Gastroesophageal sphincter (tissue), 4 donors: ENCODE data around the gene SLC5A9. TPM values are rescaled to one million over a fixed set of nuclear protein-coding genes. Genes with fewer than 3 reads are reported as not detected.

Experiments used
- ATAC-seq: fragments of 150-250 bp; one replicate; pipeline ENCODE4 v1.9.1; 2016; ENCODE audit warnings: mild to moderate bottlenecking, moderate library complexity
- H3K27ac ChIP-seq, 4 donors: fragments of 200-600 bp; sonication (generic) in 3 of 4; 1 replicate in 3 of 4; 2 replicates in 1 of 4; pipeline ENCODE4 v1.5.1; 2016 to 2019
- H3K27me3 ChIP-seq: fragments of 200-600 bp; sonication (generic); one replicate; pipeline ENCODE4 v1.5.1; 2019
- H3K36me3 ChIP-seq, 2 donors: fragments of 200-600 bp; sonication (generic); one replicate each; pipeline ENCODE4 v1.5.1; 2019; ENCODE audit warnings: control low read depth in 1 of 2
- H3K4me1 ChIP-seq, 3 donors: fragments of 200-600 bp; sonication (generic); 1 replicate in 2 of 3; 2 replicates in 1 of 3; pipeline ENCODE4 v1.5.1; 2016 to 2019; ENCODE audit warnings: control low read depth in 2 of 3
- H3K4me3 ChIP-seq, 2 donors: fragments of 200-600 bp; sonication (generic); one replicate each; pipeline ENCODE4 v1.5.1; 2019; ENCODE audit warnings: mild to moderate bottlenecking in 1 of 2, moderate library complexity in 1 of 2
- H3K9me3 ChIP-seq, 3 donors: fragments of 200-600 bp; sonication (generic); one replicate each; pipeline ENCODE4 v1.5.1; 2017 to 2019; ENCODE audit warnings: control low read depth in 2 of 3
- EP300 ChIP-seq: sonication (generic); formaldehyde crosslinking; IDR thresholded peaks from one replicate; pipeline ENCODE4 v1.6.1; 2017; ENCODE audit warnings: antibody characterized with exemption, mild to moderate bottlenecking
- POLR2A ChIP-seq, 2 donors: fragments of 450-650 bp; IDR thresholded peaks; one replicate each; pipeline ENCODE4 v1.6.1; 2017; ENCODE audit warnings: antibody characterized with exemption in 2 of 2, mild to moderate bottlenecking in 2 of 2, moderate library complexity in 1 of 2
- POLR2AphosphoS5 ChIP-seq: sonication (generic); formaldehyde crosslinking; IDR thresholded peaks from one replicate; pipeline ENCODE4 v1.6.1; 2017; ENCODE audit warnings: antibody characterized with exemption
- WGBS, 2 donors: methylation state at CpG; one replicate each; pipeline ENCODE4 v1.1.5; 2018; ENCODE audit warnings: low coverage in 1 of 2; 5-methylcytosine and 5-hydroxymethylcytosine counted together
- total RNA-seq, 4 donors: library from RNA; depleted of rRNA; stranded (reverse); fragments of >200 nt; gene quantifications; one replicate each; pipeline ENCODE4 v1.1.0, GENCODE V29; 2016
- TF ChIP-seq, protein P1 (sequence below), 4 experiments: fragments of 200-600 bp in 2 of 4; fragments of 450-650 bp in 2 of 4; sonication (generic) in 1 of 4; IDR thresholded peaks; one replicate each; pipeline ENCODE4 v1.5.1; 2017 to 2019; ENCODE audit warnings: antibody characterized with exemption in 4 of 4, mild to moderate bottlenecking in 2 of 4, moderate library complexity in 2 of 4

Gene SLC5A9
- total RNA-seq, 4 donors from 2014 or later: 0.13 to 0.35 TPM; not detected in 2

DNA sequence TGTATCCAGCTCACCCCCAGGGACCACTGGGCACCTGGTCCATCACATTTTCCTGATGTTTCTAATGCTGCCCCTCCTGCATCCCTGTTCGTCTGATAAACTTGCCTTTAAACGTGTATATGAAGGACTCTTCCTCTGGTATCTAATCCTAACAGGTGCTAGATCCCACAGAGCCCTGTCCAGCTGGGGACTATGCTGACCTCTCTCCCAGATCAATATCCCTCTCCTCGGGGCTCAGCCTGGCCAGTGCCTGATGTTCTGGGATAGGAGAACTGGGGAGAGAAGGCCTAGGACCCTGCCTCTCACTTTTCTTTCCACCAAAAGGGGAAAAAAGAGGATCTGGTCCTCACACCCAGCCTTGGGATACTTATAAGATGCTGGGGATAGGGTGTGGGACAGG is 1.4 kb upstream of the SLC5A9 start:
- WGBS, 2 donors: 89 to 100% methylated on average over 1 to 3 of the region's 3 CpGs
- TF ChIP-seq POLR2A (IDR thresholded peaks at IDR 0.05): no peak
- no peak for TF ChIP-seq EP300
- TF ChIP-seq, protein P1, sequence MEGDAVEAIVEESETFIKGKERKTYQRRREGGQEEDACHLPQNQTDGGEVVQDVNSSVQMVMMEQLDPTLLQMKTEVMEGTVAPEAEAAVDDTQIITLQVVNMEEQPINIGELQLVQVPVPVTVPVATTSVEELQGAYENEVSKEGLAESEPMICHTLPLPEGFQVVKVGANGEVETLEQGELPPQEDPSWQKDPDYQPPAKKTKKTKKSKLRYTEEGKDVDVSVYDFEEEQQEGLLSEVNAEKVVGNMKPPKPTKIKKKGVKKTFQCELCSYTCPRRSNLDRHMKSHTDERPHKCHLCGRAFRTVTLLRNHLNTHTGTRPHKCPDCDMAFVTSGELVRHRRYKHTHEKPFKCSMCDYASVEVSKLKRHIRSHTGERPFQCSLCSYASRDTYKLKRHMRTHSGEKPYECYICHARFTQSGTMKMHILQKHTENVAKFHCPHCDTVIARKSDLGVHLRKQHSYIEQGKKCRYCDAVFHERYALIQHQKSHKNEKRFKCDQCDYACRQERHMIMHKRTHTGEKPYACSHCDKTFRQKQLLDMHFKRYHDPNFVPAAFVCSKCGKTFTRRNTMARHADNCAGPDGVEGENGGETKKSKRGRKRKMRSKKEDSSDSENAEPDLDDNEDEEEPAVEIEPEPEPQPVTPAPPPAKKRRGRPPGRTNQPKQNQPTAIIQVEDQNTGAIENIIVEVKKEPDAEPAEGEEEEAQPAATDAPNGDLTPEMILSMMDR (IDR thresholded peaks at IDR 0.05): no peak
- no peak for TF ChIP-seq POLR2AphosphoS5

DNA sequence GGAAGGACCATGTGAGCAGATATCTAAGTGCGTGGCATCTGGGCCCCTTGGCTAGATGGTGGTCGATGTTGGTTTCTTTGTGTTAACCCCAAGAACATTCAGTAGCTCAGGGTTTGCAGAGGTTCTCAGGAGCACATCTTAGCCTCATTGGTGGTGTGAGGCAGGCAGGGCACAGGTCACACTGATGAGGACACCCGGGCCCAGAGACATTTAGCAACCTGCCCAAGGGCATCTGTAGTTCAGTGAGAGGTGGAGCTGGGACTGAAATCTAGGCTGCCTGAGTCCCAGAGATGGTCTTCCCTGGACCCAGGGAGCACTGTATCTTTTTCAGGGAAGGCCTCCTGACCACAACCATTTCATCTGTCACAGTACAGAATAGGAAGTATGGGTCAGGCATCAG is 859 bp upstream of the SLC5A9 start:
- no peaks in the 10 kb centered on the region for H3K9me3 ChIP-seq
- no peak for ATAC-seq
- no peaks in the 10 kb centered on the region for H3K4me1 ChIP-seq
- no peaks in the 10 kb centered on the region for H3K36me3 ChIP-seq
- no peak overlapping the region for H3K27ac ChIP-seq
- peaks cover 15% of the 10 kb centered on the region for H3K27me3 ChIP-seq
- 100% methylated on average over 1 of the region's 3 CpGs; no CpG with 5 or more reads in 1 of the 2 donors for WGBS, 2 donors
- no peak overlapping the region for H3K4me3 ChIP-seq
- TF ChIP-seq EP300 (no peak), POLR2AphosphoS5 (no peak), POLR2A (IDR thresholded peaks at IDR 0.05) (no peak)

More for the DNA sequence above, 1.4 kb upstream of the SLC5A9 start:
- no peak for ATAC-seq
- no peak overlapping the region for H3K27ac ChIP-seq
- H3K27me3 ChIP-seq: peaks cover 15% of the 10 kb centered on the region
- H3K36me3 ChIP-seq: no peaks in the 10 kb centered on the region
- peaks cover 0 to 5% (median 0%) of the 10 kb centered on the region in 3 donors for H3K4me1 ChIP-seq
- H3K9me3 ChIP-seq: no peaks in the 10 kb centered on the region
- no peak overlapping the region for H3K4me3 ChIP-seq

DNA sequence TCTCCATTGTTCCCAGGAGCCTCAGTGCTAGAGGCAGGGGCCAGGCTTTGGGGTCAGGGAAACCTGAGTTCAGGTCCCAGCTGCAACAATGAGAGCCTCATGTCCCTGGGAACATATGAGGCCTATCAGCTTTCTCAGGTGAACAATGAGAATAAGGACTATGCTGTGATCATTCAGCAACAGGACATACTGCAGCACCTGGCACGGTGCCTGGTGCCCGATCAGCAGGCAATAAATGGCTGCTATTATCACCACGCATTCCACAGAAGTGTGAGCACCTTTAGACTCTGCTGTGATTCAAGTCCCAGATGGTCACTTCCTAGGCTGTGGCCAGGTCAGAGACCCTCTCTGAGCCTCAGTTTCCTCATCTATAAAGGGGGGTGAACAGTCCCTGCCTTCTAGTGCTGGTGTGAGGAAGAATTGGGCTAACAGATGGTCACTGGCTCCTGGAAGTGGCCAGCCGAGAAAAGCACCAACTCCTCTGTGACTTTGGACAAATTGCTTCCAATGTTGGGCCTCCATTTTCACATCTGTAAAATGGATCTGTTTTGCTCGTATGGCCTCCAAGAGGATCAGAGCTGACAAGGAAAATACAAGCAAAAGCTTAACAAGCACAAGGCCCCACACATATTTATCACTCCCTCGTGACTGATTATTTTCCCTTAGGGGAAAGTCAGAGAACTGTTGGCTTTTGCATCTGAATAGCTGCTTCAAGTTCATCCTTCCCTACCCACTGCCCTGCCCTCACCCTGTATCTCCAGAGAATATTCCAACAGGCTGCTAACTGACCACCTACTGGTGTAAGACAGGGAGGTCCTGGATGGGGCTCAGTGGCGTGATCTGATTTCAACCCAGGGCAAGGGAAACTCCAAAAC is 1.1 kb downstream of the SLC5A9 start:
- H3K4me1 ChIP-seq: no peaks in the 10 kb centered on the region
- H3K27me3 ChIP-seq: peaks cover 15% of the 10 kb centered on the region
- H3K9me3 ChIP-seq: no peaks in the 10 kb centered on the region
- H3K36me3 ChIP-seq: no peaks in the 10 kb centered on the region
- no peak for ATAC-seq
- TF ChIP-seq POLR2AphosphoS5 (no peak), EP300 (no peak), POLR2A (IDR thresholded peaks at IDR 0.05) (no peak)
- TF ChIP-seq, protein P1 (IDR thresholded peaks at IDR 0.05): no peak
- no peak overlapping the region for H3K4me3 ChIP-seq
- H3K27ac ChIP-seq: no peak overlapping the region
- WGBS, 2 donors: 57 to 61% methylated on average over 3 of the region's 7 CpGs

DNA sequence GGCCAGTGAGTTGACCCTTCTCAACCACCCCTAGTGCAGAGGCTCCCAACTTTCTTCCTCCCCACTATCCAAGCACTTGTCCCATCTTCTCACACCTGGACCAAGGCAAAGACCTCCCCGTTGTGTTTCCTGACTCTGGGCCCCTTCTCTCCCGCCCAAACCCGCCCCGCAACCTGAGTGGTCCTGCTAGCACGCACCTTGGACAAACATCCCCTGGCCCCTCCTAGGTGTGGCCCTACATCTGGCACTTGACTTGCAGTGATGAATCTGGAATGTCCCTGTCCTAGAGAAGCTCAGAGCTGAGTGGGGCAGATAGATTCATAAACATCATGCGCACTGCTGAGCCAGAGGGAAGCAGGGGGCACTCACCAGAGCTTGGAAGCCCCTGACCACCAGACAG is 2.3 kb downstream of the SLC5A9 start:
- 60 to 83% methylated on average over 1 to 3 of the region's 6 CpGs for WGBS, 2 donors
- no peak overlapping the region for H3K27ac ChIP-seq
- no peak overlapping the region for H3K4me3 ChIP-seq
- no peak for TF ChIP-seq POLR2A (IDR thresholded peaks at IDR 0.05)
- H3K27me3 ChIP-seq: peaks cover 15% of the 10 kb centered on the region
- no peaks in the 10 kb centered on the region for H3K4me1 ChIP-seq
- no peaks in the 10 kb centered on the region for H3K9me3 ChIP-seq
- no peak for ATAC-seq
- no peaks in the 10 kb centered on the region for H3K36me3 ChIP-seq

DNA sequence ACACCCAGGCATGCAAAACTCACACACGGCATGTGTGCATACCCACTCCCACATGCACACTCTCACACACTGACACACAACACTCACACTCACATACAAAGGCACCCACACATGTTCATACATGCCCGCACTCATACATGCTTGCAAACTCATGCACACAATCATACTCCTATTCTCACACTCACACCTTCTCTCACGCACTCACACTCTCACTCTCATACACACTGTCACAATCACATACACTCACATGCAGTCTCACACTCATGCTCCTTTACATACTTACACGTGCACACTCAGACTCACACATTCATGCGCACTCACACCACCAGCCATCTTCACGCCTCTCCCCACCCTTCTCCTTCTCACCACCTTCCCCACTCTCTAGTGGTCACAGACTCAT is 3.1 kb downstream of the SLC5A9 start:
- ATAC-seq: no peak
- WGBS, 2 donors: 77 to 86% methylated on average over 6 of the region's 6 CpGs
- H3K9me3 ChIP-seq: no peaks in the 10 kb centered on the region
- H3K36me3 ChIP-seq: no peaks in the 10 kb centered on the region
- H3K4me1 ChIP-seq: no peaks in the 10 kb centered on the region
- no peak overlapping the region for H3K4me3 ChIP-seq
- H3K27me3 ChIP-seq: peaks cover 15% of the 10 kb centered on the region
- TF ChIP-seq POLR2A (IDR thresholded peaks at IDR 0.05) (no peak), EP300 (no peak), POLR2AphosphoS5 (no peak)
- TF ChIP-seq, protein P1 (IDR thresholded peaks at IDR 0.05): no peak
- no peak overlapping the region for H3K27ac ChIP-seq
